ENCODE results near the gene COMP.

COMP gene

DNA sequence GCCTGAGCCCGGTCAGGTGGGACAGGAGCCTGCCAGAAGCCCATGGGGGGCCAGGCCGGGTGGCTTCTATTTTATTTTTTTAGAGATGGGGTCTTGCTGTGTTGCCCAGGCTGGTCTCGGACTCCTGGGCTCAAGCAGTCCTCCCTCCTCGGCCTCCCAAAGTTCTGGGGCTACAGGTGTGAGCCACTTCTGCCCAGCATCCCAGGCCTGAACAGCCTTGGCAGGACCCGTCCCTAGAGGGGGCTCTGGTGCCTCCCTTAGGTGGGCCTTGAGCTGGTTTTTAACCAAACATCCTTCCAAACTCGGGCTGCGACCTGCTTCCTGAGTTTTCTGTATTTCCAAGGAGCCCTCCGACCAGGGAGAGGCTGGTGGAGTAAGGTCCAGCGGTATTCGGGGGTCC, 10.5 kb downstream of the COMP start:
- Histone ChIP-seq H3K36me3 (ENCODE audit: control insufficient read depth in 1 of 2, insufficient read depth in 2 of 2, low read length in 2 of 2) (no peaks in the 10 kb centered on the region), H3K9me3 (ENCODE audit: control insufficient read depth in 1 of 2, low read length in 2 of 2) (no peaks in the 10 kb centered on the region), H3K4me1 (ENCODE audit: control insufficient read depth in 1 of 2, insufficient read depth in 2 of 2, low read length in 2 of 2) (peaks cover 0 to 4% of the 10 kb centered on the region in 2 donors), H3K27me3 (ENCODE audit: low read depth, low read length) (peaks cover 5% of the 10 kb centered on the region), H3K27ac (ENCODE audit: low read length) (no peak overlapping the region), H3K4me3 (ENCODE audit: low read depth in 1 of 2, low read length in 2 of 2) (no peak overlapping the region)

DNA sequence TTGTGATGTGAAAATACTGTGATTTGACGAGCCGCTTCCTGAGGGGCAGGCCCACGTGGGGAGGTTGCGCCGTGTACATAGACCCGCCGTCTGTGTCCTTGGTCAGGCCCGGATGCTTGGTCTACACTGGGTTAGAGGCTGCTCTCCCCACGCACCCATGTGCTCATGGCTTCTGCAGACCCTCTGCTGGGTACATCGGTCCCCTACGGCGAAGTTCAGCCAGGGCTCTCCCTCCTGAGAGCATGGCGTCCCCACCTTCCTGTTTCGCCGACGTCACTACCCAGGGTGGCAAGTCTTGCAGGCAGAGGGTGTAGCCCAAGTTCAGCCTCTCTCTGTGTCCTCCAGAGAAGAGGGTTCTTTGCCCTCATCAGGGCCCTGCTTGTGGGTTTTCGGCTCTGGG, 11.0 kb downstream of the COMP start:
- Histone ChIP-seq H3K27me3 (ENCODE audit: low read depth, low read length) (peaks cover 5% of the 10 kb centered on the region), H3K27ac (ENCODE audit: low read length) (no peak overlapping the region), H3K36me3 (ENCODE audit: control insufficient read depth in 1 of 2, insufficient read depth in 2 of 2, low read length in 2 of 2) (no peaks in the 10 kb centered on the region), H3K4me3 (ENCODE audit: low read depth in 1 of 2, low read length in 2 of 2) (no peak overlapping the region), H3K9me3 (ENCODE audit: control insufficient read depth in 1 of 2, low read length in 2 of 2) (no peaks in the 10 kb centered on the region), H3K4me1 (ENCODE audit: control insufficient read depth in 1 of 2, insufficient read depth in 2 of 2, low read length in 2 of 2) (no peaks in the 10 kb centered on the region)

DNA sequence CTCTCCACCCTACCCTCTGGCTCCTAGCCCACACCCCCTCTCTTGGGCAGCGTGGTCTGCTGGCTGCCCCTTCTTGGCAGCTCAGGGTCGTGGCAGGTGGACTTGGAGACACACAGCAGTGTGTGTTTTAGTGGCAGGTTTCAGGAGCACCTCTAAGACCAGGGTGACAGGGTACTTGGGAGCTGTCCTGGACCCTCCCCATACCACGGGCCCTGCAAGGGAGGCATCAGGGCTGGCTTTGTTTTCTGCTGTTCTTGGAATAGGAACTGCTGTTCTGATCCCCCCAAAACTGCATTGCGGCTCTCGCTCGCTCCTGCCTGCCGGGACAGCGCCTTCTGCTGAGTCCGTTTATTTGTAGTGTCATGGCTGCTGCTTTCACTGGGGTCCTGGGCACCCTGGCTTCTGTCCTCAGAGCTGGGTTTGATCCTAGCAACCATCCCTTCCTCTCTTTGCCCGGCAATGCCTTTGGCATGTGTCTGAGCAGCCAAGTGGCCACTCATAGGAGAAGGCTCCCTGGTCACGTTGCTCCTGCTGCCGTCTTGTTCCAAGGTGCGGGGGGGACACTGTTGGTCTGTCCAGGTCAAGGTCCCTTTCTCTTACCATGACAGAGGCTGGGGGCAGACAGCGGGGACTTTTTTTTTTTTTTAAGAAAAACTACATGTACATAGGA, 12.1 kb downstream of the COMP start:
- Histone ChIP-seq H3K27ac (ENCODE audit: low read length) (no peak overlapping the region), H3K27me3 (ENCODE audit: low read depth, low read length) (peaks cover 5% of the 10 kb centered on the region), H3K4me3 (ENCODE audit: low read depth in 1 of 2, low read length in 2 of 2) (no peak overlapping the region), H3K4me1 (ENCODE audit: control insufficient read depth in 1 of 2, insufficient read depth in 2 of 2, low read length in 2 of 2) (no peaks in the 10 kb centered on the region), H3K36me3 (ENCODE audit: control insufficient read depth in 1 of 2, insufficient read depth in 2 of 2, low read length in 2 of 2) (no peaks in the 10 kb centered on the region), H3K9me3 (ENCODE audit: control insufficient read depth in 1 of 2, low read length in 2 of 2) (no peaks in the 10 kb centered on the region)

DNA sequence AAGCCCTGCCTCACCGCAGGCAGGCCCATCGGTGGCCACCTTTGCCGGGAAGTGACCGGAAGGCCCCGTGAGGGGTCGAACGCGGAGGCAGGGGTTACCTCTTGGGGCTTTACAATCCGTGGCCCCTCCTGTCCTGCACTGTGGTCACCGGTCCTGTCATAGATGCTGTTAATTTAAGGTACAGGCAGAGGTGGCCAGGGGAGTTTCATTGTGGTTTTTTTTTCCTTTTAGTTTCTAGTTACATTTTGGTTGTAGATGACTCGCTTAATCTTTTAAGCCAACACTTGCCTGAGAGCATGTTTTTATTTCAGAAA, 13.1 kb downstream of the COMP start:
- Histone ChIP-seq H3K4me3 (ENCODE audit: low read depth in 1 of 2, low read length in 2 of 2) (no peak overlapping the region), H3K36me3 (ENCODE audit: control insufficient read depth in 1 of 2, insufficient read depth in 2 of 2, low read length in 2 of 2) (no peaks in the 10 kb centered on the region), H3K4me1 (ENCODE audit: control insufficient read depth in 1 of 2, insufficient read depth in 2 of 2, low read length in 2 of 2) (no peaks in the 10 kb centered on the region)

DNA sequence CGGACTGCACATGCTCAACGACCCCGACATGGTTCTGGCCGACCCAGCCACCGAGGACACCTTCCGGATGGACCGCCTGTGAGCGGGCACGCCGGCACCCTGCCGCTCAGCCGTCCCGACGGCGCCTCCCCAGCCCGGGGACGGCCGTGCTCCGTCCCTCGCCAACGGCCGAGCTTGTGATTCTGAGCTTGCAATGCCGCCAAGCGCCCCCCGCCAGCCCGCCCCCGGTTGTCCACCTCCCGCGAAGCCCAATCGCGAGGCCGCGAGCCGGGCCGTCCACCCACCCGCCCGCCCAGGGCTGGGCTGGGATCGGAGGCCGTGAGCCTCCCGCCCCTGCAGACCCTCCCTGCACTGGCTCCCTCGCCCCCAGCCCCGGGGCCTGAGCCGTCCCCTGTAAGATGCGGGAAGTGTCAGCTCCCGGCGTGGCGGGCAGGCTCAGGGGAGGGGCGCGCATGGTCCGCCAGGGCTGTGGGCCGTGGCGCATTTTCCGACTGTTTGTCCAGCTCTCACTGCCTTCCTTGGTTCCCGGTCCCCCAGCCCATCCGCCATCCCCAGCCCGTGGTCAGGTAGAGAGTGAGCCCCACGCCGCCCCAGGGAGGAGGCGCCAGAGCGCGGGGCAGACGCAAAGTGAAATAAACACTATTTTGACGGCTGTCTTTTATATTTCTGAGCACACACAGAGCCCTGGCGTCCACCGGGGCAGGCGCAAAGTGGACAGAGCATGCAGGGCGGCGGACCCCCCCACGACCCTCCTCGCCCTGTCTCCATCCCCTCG, 13.6 kb downstream of the COMP start:
- no peak overlapping the region for H3K4me3 ChIP-seq (ENCODE audit: low read depth in 1 of 2, low read length in 2 of 2)
- H3K9me3 ChIP-seq (ENCODE audit: control insufficient read depth in 1 of 2, low read length in 2 of 2), result no peaks in the 10 kb centered on the region
- H3K27me3 ChIP-seq (ENCODE audit: low read depth, low read length), result peaks cover 5% of the 10 kb centered on the region
- no peak overlapping the region for H3K27ac ChIP-seq (ENCODE audit: low read length)
- no peaks in the 10 kb centered on the region for H3K4me1 ChIP-seq (ENCODE audit: control insufficient read depth in 1 of 2, insufficient read depth in 2 of 2, low read length in 2 of 2)
- H3K36me3 ChIP-seq (ENCODE audit: control insufficient read depth in 1 of 2, insufficient read depth in 2 of 2, low read length in 2 of 2), result no peaks in the 10 kb centered on the region

More for the DNA sequence above, 13.1 kb downstream of the COMP start:
- no peaks in the 10 kb centered on the region for H3K9me3 ChIP-seq (ENCODE audit: control insufficient read depth in 1 of 2, low read length in 2 of 2)
- peaks cover 5% of the 10 kb centered on the region for H3K27me3 ChIP-seq (ENCODE audit: low read depth, low read length)
- H3K27ac ChIP-seq (ENCODE audit: low read length), result no peak overlapping the region

DNA sequence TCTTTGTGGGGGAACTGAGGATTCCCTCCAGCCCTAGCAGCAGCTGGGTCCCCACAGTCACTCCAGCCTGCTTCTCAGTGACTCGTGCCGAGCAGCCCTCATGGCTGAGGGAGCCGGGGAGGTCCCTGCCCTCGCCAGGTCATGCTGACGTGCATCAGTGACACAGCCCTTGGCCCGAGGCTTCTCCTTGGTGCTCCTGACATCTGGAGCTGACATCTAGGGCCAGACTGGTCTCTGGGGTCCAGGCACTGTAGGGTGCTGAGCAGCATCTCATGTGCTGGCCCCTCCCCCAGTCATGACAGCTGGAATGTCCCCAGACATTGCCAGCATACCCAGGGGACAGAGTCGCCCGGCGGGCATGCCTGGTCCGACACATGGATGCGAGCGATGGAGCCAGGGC, 14.4 kb downstream of the COMP start:
- no peak overlapping the region for H3K27ac ChIP-seq (ENCODE audit: low read length)
- peaks cover 5% of the 10 kb centered on the region for H3K27me3 ChIP-seq (ENCODE audit: low read depth, low read length)
- no peaks in the 10 kb centered on the region for H3K9me3 ChIP-seq (ENCODE audit: control insufficient read depth in 1 of 2, low read length in 2 of 2)
- no peaks in the 10 kb centered on the region for H3K4me1 ChIP-seq (ENCODE audit: control insufficient read depth in 1 of 2, insufficient read depth in 2 of 2, low read length in 2 of 2)
- no peaks in the 10 kb centered on the region for H3K36me3 ChIP-seq (ENCODE audit: control insufficient read depth in 1 of 2, insufficient read depth in 2 of 2, low read length in 2 of 2)
- no peak overlapping the region for H3K4me3 ChIP-seq (ENCODE audit: low read depth in 1 of 2, low read length in 2 of 2)

DNA sequence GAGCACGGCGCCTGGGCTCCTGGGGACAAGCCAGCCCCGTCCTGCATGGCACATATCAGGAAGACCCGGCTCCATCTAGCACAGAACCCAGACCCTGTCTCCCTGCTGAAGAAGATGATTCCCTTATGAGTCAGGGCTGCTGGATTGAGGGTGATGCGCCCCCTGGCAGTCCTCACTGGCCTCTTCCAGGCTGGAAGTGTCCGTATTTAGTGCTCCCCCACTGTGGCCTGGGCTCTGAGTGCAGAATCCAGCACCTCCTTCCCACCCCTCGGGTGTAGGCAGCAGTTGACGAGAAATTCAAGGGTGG, 14.9 kb downstream of the COMP start:
- Histone ChIP-seq H3K4me3 (ENCODE audit: low read depth in 1 of 2, low read length in 2 of 2) (no peak overlapping the region), H3K4me1 (ENCODE audit: control insufficient read depth in 1 of 2, insufficient read depth in 2 of 2, low read length in 2 of 2) (no peaks in the 10 kb centered on the region), H3K9me3 (ENCODE audit: control insufficient read depth in 1 of 2, low read length in 2 of 2) (no peaks in the 10 kb centered on the region), H3K27ac (ENCODE audit: low read length) (no peak overlapping the region), H3K36me3 (ENCODE audit: control insufficient read depth in 1 of 2, insufficient read depth in 2 of 2, low read length in 2 of 2) (peaks cover 0 to 4% of the 10 kb centered on the region in 2 donors), H3K27me3 (ENCODE audit: low read depth, low read length) (peaks cover 5% of the 10 kb centered on the region)

DNA sequence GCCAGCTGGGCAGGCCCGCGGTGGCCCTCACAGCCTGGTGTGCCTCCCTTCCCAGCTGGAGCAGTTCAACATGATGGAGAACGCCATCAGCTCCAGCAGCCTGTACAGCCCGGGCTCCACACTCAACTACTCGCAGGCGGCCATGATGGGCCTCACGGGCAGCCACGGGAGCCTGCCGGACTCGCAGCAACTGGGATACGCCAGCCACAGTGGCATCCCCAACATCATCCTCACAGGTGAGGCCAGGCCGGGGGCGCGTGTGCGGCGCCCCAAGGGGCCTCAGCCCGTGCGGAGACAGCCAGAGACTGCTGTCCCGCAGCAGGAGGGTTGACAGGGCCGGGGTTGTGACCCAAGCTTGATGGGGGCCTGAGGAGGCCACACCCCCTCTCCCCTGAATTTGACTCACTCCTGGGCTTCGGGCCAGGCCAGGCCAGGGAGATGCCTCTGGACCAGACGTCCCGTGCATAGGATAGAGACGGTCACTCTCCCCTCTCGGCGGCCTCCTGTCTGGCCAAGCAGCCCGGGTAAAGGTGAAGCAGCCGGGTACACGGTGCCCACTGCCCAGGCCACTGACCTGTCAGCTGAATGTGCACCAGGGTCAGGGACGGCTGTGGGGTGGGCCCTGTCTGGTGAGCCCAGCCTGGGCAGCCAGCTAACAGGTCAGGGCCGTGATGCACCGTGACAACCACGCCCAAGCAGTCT, 15.4 kb downstream of the COMP start:
- H3K27ac ChIP-seq (ENCODE audit: low read length), result no peak overlapping the region
- no peaks in the 10 kb centered on the region for H3K9me3 ChIP-seq (ENCODE audit: control insufficient read depth in 1 of 2, low read length in 2 of 2)
- H3K27me3 ChIP-seq (ENCODE audit: low read depth, low read length), result peaks cover 5% of the 10 kb centered on the region
- H3K4me1 ChIP-seq (ENCODE audit: control insufficient read depth in 1 of 2, insufficient read depth in 2 of 2, low read length in 2 of 2), result no peaks in the 10 kb centered on the region
- H3K36me3 ChIP-seq (ENCODE audit: control insufficient read depth in 1 of 2, insufficient read depth in 2 of 2, low read length in 2 of 2), result peaks cover 0 to 4% of the 10 kb centered on the region in 2 donors
- H3K4me3 ChIP-seq (ENCODE audit: low read depth in 1 of 2, low read length in 2 of 2), result no peak overlapping the region

DNA sequence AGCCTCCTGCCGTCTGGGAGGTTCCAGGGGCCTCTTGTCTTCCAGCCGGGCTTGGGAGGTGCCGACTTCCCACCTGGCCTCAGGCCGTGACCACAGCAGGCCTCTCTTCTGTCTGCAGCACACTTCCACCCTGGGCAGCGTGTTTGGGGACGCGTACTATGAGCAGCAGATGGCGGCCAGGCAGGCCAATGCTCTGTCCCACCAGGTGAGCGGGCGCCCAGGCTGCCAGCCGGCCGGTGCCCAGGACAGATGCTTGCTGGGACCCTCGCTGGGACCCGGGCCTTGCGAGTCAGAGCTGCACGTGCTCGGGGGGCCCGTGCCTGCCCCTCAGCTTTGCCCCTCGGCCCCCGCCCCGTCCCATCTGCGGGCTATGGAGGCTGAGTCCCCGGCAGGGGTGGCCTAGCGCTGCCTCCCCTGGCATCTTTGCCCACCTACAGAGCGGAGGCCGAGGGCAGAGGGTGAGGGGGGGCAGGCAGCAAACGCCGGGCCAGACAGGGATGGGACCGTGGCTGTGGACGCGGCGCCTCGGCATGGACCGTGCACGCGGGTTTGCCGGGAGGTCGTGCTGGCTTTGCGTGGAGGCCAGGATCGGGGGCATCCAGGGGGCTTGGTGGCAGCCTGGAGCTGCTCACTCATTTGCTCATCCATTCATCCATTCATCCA, 16.2 kb downstream of the COMP start:
- Histone ChIP-seq H3K4me1 (ENCODE audit: control insufficient read depth in 1 of 2, insufficient read depth in 2 of 2, low read length in 2 of 2) (no peaks in the 10 kb centered on the region), H3K4me3 (ENCODE audit: low read depth in 1 of 2, low read length in 2 of 2) (no peak overlapping the region), H3K9me3 (ENCODE audit: control insufficient read depth in 1 of 2, low read length in 2 of 2) (no peaks in the 10 kb centered on the region), H3K27me3 (ENCODE audit: low read depth, low read length) (peaks cover 5% of the 10 kb centered on the region), H3K27ac (ENCODE audit: low read length) (no peak overlapping the region), H3K36me3 (ENCODE audit: control insufficient read depth in 1 of 2, insufficient read depth in 2 of 2, low read length in 2 of 2) (peaks cover 0 to 4% of the 10 kb centered on the region in 2 donors)

DNA sequence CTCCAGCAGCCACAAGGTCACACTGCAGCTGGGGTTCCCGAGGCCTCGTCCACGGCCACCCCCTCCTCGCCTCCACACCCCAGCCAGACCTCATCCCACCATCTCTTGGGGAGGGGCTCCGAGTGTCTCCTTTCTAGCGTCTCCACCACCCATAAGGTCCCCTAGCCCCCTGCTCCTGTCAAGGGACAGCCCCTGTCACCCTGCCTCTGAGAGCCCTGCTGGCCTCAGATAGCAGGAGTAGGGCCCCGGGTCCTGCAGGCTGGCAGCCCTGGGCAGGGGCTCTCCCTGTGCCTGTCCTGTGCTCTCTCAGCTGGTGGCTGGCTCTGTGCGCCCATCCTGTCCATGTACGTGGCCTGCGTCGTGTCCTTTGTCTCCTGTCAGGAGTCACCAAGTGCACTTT, 17.0 kb downstream of the COMP start:
- Histone ChIP-seq H3K27me3 (ENCODE audit: low read depth, low read length) (peaks cover 5% of the 10 kb centered on the region), H3K36me3 (ENCODE audit: control insufficient read depth in 1 of 2, insufficient read depth in 2 of 2, low read length in 2 of 2) (peaks cover 0 to 9% of the 10 kb centered on the region in 2 donors), H3K27ac (ENCODE audit: low read length) (no peak overlapping the region), H3K4me3 (ENCODE audit: low read depth in 1 of 2, low read length in 2 of 2) (no peak overlapping the region), H3K4me1 (ENCODE audit: control insufficient read depth in 1 of 2, insufficient read depth in 2 of 2, low read length in 2 of 2) (no peaks in the 10 kb centered on the region), H3K9me3 (ENCODE audit: control insufficient read depth in 1 of 2, low read length in 2 of 2) (no peaks in the 10 kb centered on the region)

DNA sequence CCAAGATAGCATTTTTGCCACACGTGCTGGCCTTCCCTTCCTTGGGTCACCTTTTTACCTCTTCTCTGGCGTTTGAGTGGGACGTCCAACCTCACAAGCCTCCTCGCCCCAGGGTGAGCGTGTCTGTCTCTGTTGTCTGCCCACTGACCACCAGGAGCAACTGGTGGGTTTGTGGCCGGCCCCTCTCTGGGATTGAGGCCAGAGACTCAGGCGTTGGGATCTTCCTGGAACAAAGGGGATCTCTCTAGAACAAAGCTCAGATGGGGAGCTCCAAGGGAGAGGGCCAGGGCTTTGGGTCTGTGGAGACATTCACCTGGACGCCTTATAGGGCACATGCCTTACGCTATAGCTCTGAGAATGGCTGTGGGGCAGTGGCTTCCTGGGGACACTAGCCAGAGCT, 17.4 kb downstream of the COMP start:
- Histone ChIP-seq H3K27me3 (ENCODE audit: low read depth, low read length) (peaks cover 4% of the 10 kb centered on the region), H3K4me3 (ENCODE audit: low read depth in 1 of 2, low read length in 2 of 2) (no peak overlapping the region), H3K9me3 (ENCODE audit: control insufficient read depth in 1 of 2, low read length in 2 of 2) (no peaks in the 10 kb centered on the region), H3K36me3 (ENCODE audit: control insufficient read depth in 1 of 2, insufficient read depth in 2 of 2, low read length in 2 of 2) (peaks cover 0 to 13% of the 10 kb centered on the region in 2 donors), H3K4me1 (ENCODE audit: control insufficient read depth in 1 of 2, insufficient read depth in 2 of 2, low read length in 2 of 2) (no peaks in the 10 kb centered on the region), H3K27ac (ENCODE audit: low read length) (no peak overlapping the region)
